ENCODE measurements around the gene EXOSC3.
"Not testable (repeated sequence)": the region's sequence is repeated elsewhere in the genome, so short reads cannot be mapped to it uniquely, and the experiment has no call there.

Gene EXOSC3

GRCh38 chr9:37818849-37819248 is 34.0 kb upstream of the EXOSC3 start:
- no peak overlapping the region for H3K9ac ChIP-seq (ENCODE audit: low read length)
- H3K4me3 ChIP-seq (ENCODE audit: insufficient read depth in 1 of 2, low read depth in 1 of 2, low read length in 2 of 2): no peak overlapping the region
- H3K18ac ChIP-seq (ENCODE audit: low read depth in 1 of 2, low read length in 2 of 2): no peak overlapping the region
- H3K23ac ChIP-seq (ENCODE audit: low read length in 2 of 2): no peak overlapping the region
- H3K36me3 ChIP-seq (ENCODE audit: control insufficient read depth in 1 of 2, insufficient read depth in 2 of 2, low read depth in 1 of 2, low read length in 2 of 2): peaks cover 0 to 38% of the 10 kb centered on the region in 2 experiments
- H3K4me2 ChIP-seq (ENCODE audit: low read length, poor library complexity, severe bottlenecking): no peak overlapping the region
- peaks cover 12% of the 10 kb centered on the region for H3K79me1 ChIP-seq (replicated peaks; ENCODE audit: low read length, poor library complexity, severe bottlenecking)
- no peaks in the 10 kb centered on the region for H3K4me1 ChIP-seq (ENCODE audit: control insufficient read depth, insufficient read depth, low read depth, low read length)
- no peak overlapping the region for H2BK120ac ChIP-seq (ENCODE audit: low read depth, low read length)
- no peak overlapping the region for H3K4ac ChIP-seq (ENCODE audit: low read depth in 1 of 2, low read length in 2 of 2)
- H3K14ac ChIP-seq (ENCODE audit: low read length in 2 of 2): no peak overlapping the region
- no peak overlapping the region for H4K8ac ChIP-seq (ENCODE audit: low read length)
- no peak overlapping the region for H2BK12ac ChIP-seq (ENCODE audit: low read length in 2 of 2)
- H2BK15ac ChIP-seq (ENCODE audit: low read depth, poor library complexity, severe bottlenecking): no peak overlapping the region
- H3K27me3 ChIP-seq (ENCODE audit: control insufficient read depth in 1 of 2, insufficient read depth in 1 of 2, low read length in 2 of 2): no peaks in the 10 kb centered on the region
- H3K27ac ChIP-seq (ENCODE audit: low read length, poor library complexity, severe bottlenecking): no peak overlapping the region
- H4K91ac ChIP-seq (ENCODE audit: low read length): no peak overlapping the region
- WGBS: no CpG with 5 or more reads among the region's 2 CpGs
- no peak overlapping the region for H2AK5ac ChIP-seq (ENCODE audit: low read length, severe bottlenecking)
- no peak for DNase-seq
- no peaks in the 10 kb centered on the region for H3K9me3 ChIP-seq (ENCODE audit: control insufficient read depth, low read length)
- no peak overlapping the region for H2AFZ ChIP-seq (ENCODE audit: low read depth, low read length)
- H2BK5ac ChIP-seq (ENCODE audit: low read depth, low read length, poor library complexity, severe bottlenecking): no peak overlapping the region

- WGBS: 96% methylated on average over 3 of the region's 5 CpGs
- Histone ChIP-seq H3K27ac (ENCODE audit: low read length, poor library complexity, severe bottlenecking) (no peak overlapping the region), H2AK5ac (ENCODE audit: low read length, severe bottlenecking) (no peak overlapping the region)
These were observed 28.0 kb upstream of the EXOSC3 start for GRCh38 chr9:37812773-37813379.

GRCh38 chr9:37811906-37812476 is 27.1 kb upstream of the EXOSC3 start:
- Histone ChIP-seq H2BK5ac (ENCODE audit: low read depth, low read length, poor library complexity, severe bottlenecking) (no peak overlapping the region), H3K4me1 (ENCODE audit: control insufficient read depth, insufficient read depth, low read depth, low read length) (no peaks in the 10 kb centered on the region), H2BK15ac (ENCODE audit: low read depth, poor library complexity, severe bottlenecking) (no peak overlapping the region), H2BK120ac (ENCODE audit: low read depth, low read length) (no peak overlapping the region), H3K18ac (ENCODE audit: low read depth in 1 of 2, low read length in 2 of 2) (no peak overlapping the region), H3K4me3 (ENCODE audit: insufficient read depth in 1 of 2, low read depth in 1 of 2, low read length in 2 of 2) (no peak overlapping the region), H3K9ac (ENCODE audit: low read length) (no peak overlapping the region), H2BK12ac (ENCODE audit: low read length in 2 of 2) (no peak overlapping the region), H2AK5ac (ENCODE audit: low read length, severe bottlenecking) (no peak overlapping the region), H3K4me2 (ENCODE audit: low read length, poor library complexity, severe bottlenecking) (no peak overlapping the region), H2AFZ (ENCODE audit: low read depth, low read length) (no peak overlapping the region), H3K27ac (ENCODE audit: low read length, poor library complexity, severe bottlenecking) (no peak overlapping the region), H3K4ac (ENCODE audit: low read depth in 1 of 2, low read length in 2 of 2) (no peak overlapping the region), H3K79me1 (replicated peaks; ENCODE audit: low read length, poor library complexity, severe bottlenecking) (peaks cover 23% of the 10 kb centered on the region), H4K91ac (ENCODE audit: low read length) (no peak overlapping the region), H4K8ac (ENCODE audit: low read length) (no peak overlapping the region), H3K23ac (ENCODE audit: low read length in 2 of 2) (no peak overlapping the region), H3K27me3 (ENCODE audit: control insufficient read depth in 1 of 2, insufficient read depth in 1 of 2, low read length in 2 of 2) (no peaks in the 10 kb centered on the region), H3K9me3 (ENCODE audit: control insufficient read depth, low read length) (no peaks in the 10 kb centered on the region), H3K14ac (ENCODE audit: low read length in 2 of 2) (no peak overlapping the region), H3K36me3 (ENCODE audit: control insufficient read depth in 1 of 2, insufficient read depth in 2 of 2, low read depth in 1 of 2, low read length in 2 of 2) (peaks cover 3 to 5% of the 10 kb centered on the region in 2 experiments)
- DNase-seq: no peak
- WGBS: 96% methylated on average over 6 of the region's 6 CpGs

More at GRCh38 chr9:37812773-37813379, 28.0 kb upstream of the EXOSC3 start:
- no peak overlapping the region for H3K18ac ChIP-seq (ENCODE audit: low read depth in 1 of 2, low read length in 2 of 2)
- H3K9ac ChIP-seq (ENCODE audit: low read length): no peak overlapping the region
- no peak for DNase-seq
- no peak overlapping the region for H4K91ac ChIP-seq (ENCODE audit: low read length)
- H3K4me1 ChIP-seq (ENCODE audit: control insufficient read depth, insufficient read depth, low read depth, low read length): no peaks in the 10 kb centered on the region
- no peak overlapping the region for H2BK12ac ChIP-seq (ENCODE audit: low read length in 2 of 2)
- no peak overlapping the region for H3K14ac ChIP-seq (ENCODE audit: low read length in 2 of 2)
- no peak overlapping the region for H4K8ac ChIP-seq (ENCODE audit: low read length)
- H3K23ac ChIP-seq (ENCODE audit: low read length in 2 of 2): no peak overlapping the region
- no peak overlapping the region for H2BK120ac ChIP-seq (ENCODE audit: low read depth, low read length)
- no peak overlapping the region for H3K4ac ChIP-seq (ENCODE audit: low read depth in 1 of 2, low read length in 2 of 2)
- H3K4me3 ChIP-seq (ENCODE audit: insufficient read depth in 1 of 2, low read depth in 1 of 2, low read length in 2 of 2): no peak overlapping the region
- H2BK15ac ChIP-seq (ENCODE audit: low read depth, poor library complexity, severe bottlenecking): no peak overlapping the region
- H3K9me3 ChIP-seq (ENCODE audit: control insufficient read depth, low read length): no peaks in the 10 kb centered on the region
- H3K27me3 ChIP-seq (ENCODE audit: control insufficient read depth in 1 of 2, insufficient read depth in 1 of 2, low read length in 2 of 2): no peaks in the 10 kb centered on the region
- H3K4me2 ChIP-seq (ENCODE audit: low read length, poor library complexity, severe bottlenecking): no peak overlapping the region
- no peak overlapping the region for H2AFZ ChIP-seq (ENCODE audit: low read depth, low read length)
- H3K36me3 ChIP-seq (ENCODE audit: control insufficient read depth in 1 of 2, insufficient read depth in 2 of 2, low read depth in 1 of 2, low read length in 2 of 2): peaks cover 2 to 3% of the 10 kb centered on the region in 2 experiments
- peaks cover 23% of the 10 kb centered on the region for H3K79me1 ChIP-seq (replicated peaks; ENCODE audit: low read length, poor library complexity, severe bottlenecking)
- no peak overlapping the region for H2BK5ac ChIP-seq (ENCODE audit: low read depth, low read length, poor library complexity, severe bottlenecking)

GRCh38 chr9:37809676-37810075 is 24.8 kb upstream of the EXOSC3 start:
- not testable (repeated sequence) for DNase-seq; H3K27ac ChIP-seq (ENCODE audit: low read length, poor library complexity, severe bottlenecking); H3K27me3 ChIP-seq (ENCODE audit: control insufficient read depth in 1 of 2, insufficient read depth in 1 of 2, low read length in 2 of 2); H4K8ac ChIP-seq (ENCODE audit: low read length); H3K4me3 ChIP-seq (ENCODE audit: insufficient read depth in 1 of 2, low read depth in 1 of 2, low read length in 2 of 2); H3K18ac ChIP-seq (ENCODE audit: low read depth in 1 of 2, low read length in 2 of 2); H2BK120ac ChIP-seq (ENCODE audit: low read depth, low read length); H3K9me3 ChIP-seq (ENCODE audit: control insufficient read depth, low read length); H2AK5ac ChIP-seq (ENCODE audit: low read length, severe bottlenecking); H3K14ac ChIP-seq (ENCODE audit: low read length in 2 of 2); H2BK5ac ChIP-seq (ENCODE audit: low read depth, low read length, poor library complexity, severe bottlenecking); H3K4me1 ChIP-seq (ENCODE audit: control insufficient read depth, insufficient read depth, low read depth, low read length); H2AFZ ChIP-seq (ENCODE audit: low read depth, low read length); H3K9ac ChIP-seq (ENCODE audit: low read length); H2BK12ac ChIP-seq (ENCODE audit: low read length in 2 of 2); H2BK15ac ChIP-seq (ENCODE audit: low read depth, poor library complexity, severe bottlenecking); H3K36me3 ChIP-seq (ENCODE audit: control insufficient read depth in 1 of 2, insufficient read depth in 2 of 2, low read depth in 1 of 2, low read length in 2 of 2); H3K4ac ChIP-seq (ENCODE audit: low read depth in 1 of 2, low read length in 2 of 2); H4K91ac ChIP-seq (ENCODE audit: low read length); H3K4me2 ChIP-seq (ENCODE audit: low read length, poor library complexity, severe bottlenecking); H3K23ac ChIP-seq (ENCODE audit: low read length in 2 of 2)
- H3K79me1 ChIP-seq (replicated peaks; ENCODE audit: low read length, poor library complexity, severe bottlenecking): peaks cover 20% of the 10 kb centered on the region
- WGBS: over 99% methylated on average over 15 of the region's 15 CpGs
